Measurements from ENCODE around the gene PGPEP1.
A peak's percentile ranks its signal among the peaks of the same experiment; 100 is the strongest.

DNA sequence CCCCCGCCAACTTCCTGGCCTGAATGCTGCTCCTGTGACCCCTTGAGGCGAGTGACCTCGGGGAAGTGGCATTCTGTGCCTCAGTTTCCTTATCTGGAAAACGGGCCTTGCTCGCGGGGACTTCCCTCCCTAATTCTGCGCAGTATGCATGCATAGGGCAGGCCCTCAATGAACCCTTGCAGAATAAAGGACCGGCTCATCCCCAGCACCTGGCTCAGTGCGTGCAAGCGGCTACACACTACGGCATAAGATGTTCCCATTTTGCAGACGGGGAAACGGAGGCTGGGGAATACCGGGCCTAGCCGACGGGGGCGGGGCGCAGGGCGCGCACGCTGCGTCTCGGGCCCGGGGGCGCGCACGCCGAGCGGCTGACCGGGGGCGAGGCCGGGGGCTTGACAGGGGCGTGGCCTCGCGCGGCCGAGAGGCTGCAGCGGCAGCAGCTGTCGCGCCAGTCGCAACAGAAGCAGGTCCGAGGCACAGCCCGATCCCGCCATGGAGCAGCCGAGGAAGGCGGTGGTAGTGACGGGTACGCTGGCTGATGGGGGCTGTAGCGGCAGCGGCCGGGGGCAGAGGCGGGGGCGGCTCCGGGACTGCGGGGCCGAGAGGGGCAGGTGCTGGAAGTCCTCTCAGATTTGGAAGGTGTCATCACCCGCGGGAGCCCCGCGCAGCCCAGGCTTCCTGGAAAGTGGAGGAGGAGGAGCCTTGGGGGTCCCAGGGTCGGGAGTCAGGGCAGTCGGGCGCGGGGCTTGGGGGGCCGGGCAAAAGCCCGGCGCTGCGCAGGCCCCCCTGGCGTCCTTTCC, at the start of gene PGPEP1:
- TF ChIP-seq POLR2AphosphoS5 (IDR thresholded peaks at IDR 0.05; ENCODE audit: insufficient read depth in 1 of 2, low read depth in 1 of 2), result no peak
- TF ChIP-seq, protein P1, sequence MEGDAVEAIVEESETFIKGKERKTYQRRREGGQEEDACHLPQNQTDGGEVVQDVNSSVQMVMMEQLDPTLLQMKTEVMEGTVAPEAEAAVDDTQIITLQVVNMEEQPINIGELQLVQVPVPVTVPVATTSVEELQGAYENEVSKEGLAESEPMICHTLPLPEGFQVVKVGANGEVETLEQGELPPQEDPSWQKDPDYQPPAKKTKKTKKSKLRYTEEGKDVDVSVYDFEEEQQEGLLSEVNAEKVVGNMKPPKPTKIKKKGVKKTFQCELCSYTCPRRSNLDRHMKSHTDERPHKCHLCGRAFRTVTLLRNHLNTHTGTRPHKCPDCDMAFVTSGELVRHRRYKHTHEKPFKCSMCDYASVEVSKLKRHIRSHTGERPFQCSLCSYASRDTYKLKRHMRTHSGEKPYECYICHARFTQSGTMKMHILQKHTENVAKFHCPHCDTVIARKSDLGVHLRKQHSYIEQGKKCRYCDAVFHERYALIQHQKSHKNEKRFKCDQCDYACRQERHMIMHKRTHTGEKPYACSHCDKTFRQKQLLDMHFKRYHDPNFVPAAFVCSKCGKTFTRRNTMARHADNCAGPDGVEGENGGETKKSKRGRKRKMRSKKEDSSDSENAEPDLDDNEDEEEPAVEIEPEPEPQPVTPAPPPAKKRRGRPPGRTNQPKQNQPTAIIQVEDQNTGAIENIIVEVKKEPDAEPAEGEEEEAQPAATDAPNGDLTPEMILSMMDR (IDR thresholded peaks at IDR 0.05), result peak in 1 of 3 experiments; percentile 2
- TF ChIP-seq POLR2A (IDR thresholded peaks at IDR 0.05), result peak in 1 of 2 donors; percentile 41

All from vagina (tissue), 2 donors.